Measurements from ENCODE around the gene IMMP2L.

DNA sequence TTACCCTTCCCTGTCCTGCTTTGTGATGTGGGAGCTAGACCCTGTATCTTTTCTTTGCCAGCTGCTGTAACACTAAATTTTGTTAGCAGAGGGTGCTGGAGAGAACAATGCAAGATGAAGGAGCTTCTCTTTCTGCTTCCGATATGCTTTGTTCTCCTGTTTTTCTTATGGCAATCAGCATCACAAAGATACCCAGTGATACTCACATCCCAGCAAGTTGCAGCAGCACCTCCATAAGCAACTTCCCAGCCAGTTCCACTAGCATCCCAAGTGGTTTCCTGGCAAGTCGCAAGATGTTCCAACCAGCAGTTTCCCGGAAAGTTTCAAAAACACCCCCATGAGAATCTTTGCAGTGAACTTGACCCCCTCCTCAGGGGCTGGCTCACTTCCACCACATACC is 148.6 kb downstream of the IMMP2L start:
- TF ChIP-seq L3MBTL2 (conservative IDR thresholded peaks at IDR 0.05) (no peak), SP1 (IDR thresholded peaks at IDR 0.05) (no peak), ZNF384 (IDR thresholded peaks at IDR 0.05) (no peak), SUZ12 (IDR thresholded peaks at IDR 0.05) (no peak), ARNT (IDR thresholded peaks at IDR 0.05) (no peak), BHLHE40 (IDR thresholded peaks at IDR 0.05; ENCODE audit: borderline replicate concordance) (no peak), FOXA1 (IDR thresholded peaks at IDR 0.05) (no peak), FOXK2 (IDR thresholded peaks at IDR 0.05) (no peak), FOXM1 (IDR thresholded peaks at IDR 0.05; ENCODE audit: borderline replicate concordance) (no peak), TARDBP (IDR thresholded peaks at IDR 0.05) (no peak), ELF4 (IDR thresholded peaks at IDR 0.05) (no peak), NFRKB (IDR thresholded peaks at IDR 0.05) (no peak)
- TF ChIP-seq, protein P1, sequence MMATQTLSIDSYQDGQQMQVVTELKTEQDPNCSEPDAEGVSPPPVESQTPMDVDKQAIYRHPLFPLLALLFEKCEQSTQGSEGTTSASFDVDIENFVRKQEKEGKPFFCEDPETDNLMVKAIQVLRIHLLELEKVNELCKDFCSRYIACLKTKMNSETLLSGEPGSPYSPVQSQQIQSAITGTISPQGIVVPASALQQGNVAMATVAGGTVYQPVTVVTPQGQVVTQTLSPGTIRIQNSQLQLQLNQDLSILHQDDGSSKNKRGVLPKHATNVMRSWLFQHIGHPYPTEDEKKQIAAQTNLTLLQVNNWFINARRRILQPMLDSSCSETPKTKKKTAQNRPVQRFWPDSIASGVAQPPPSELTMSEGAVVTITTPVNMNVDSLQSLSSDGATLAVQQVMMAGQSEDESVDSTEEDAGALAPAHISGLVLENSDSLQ (IDR thresholded peaks at IDR 0.05): no peak
